Tibial artery (tissue), 4 donors: ENCODE measurements around the gene TBX1.

Source experiments
- DNase-seq, 2 donors: peaks; one replicate each; pipeline ENCODE4 v3.0.0-alpha.2; 2019
- H3K27ac ChIP-seq, 2 donors: fragments of 200-600 bp; sonication (generic) in 1 of 2; 1 replicate in 1 of 2; 2 replicates in 1 of 2; pipeline ENCODE4 v1.5.1; 2018 to 2019; ENCODE audit warnings: mild to moderate bottlenecking in 1 of 2
- H3K27me3 ChIP-seq, 2 donors: fragments of 200-600 bp; sonication (generic) in 1 of 2; one replicate each; pipeline versions ENCODE4 v1.5.1 to v1.6.0; 2016 to 2019
- H3K36me3 ChIP-seq, 3 donors: fragments of 200-600 bp; sonication (generic) in 2 of 3; one replicate each; pipeline ENCODE4 v1.5.1; 2016 to 2019; ENCODE audit warnings: mild to moderate bottlenecking in 2 of 3
- H3K4me1 ChIP-seq, 4 donors: fragments of 200-600 bp; sonication (generic) in 2 of 4; 1 replicate in 3 of 4; 2 replicates in 1 of 4; pipeline ENCODE4 v1.5.1; 2016 to 2019
- H3K4me3 ChIP-seq, 2 donors: fragments of 200-600 bp; sonication (generic) in 1 of 2; 1 replicate in 1 of 2; 2 replicates in 1 of 2; pipeline ENCODE4 v1.5.1; 2018 to 2019; ENCODE audit warnings: mild to moderate bottlenecking in 2 of 2
- H3K9me3 ChIP-seq, 3 donors: fragments of 200-600 bp; sonication (generic) in 1 of 3; one replicate each; pipeline ENCODE4 v1.5.1; 2016 to 2019
- CTCF ChIP-seq, 2 experiments: fragments of 200-600 bp in 1 of 2; fragments of 450-650 bp in 1 of 2; IDR thresholded peaks; one replicate each; pipeline ENCODE4 v1.5.1; 2017 to 2019; ENCODE audit warnings: antibody characterized with exemption in 2 of 2, mild to moderate bottlenecking in 1 of 2, moderate library complexity in 1 of 2
- intact Hi-C: fragments of 100-400 bp; cut with DNase I; formaldehyde crosslinking; loops from one replicate; pipeline ENCODE4 v1.15.0; 2023; ENCODE audit warnings: low total_unique reads

The TBX1 gene

GRCh38 chr22:19802001-19802893 is 41.7 kb downstream of the TBX1 start:
- DNase-seq: no peak
- peaks cover 0 to 3% (median 0%) of the 10 kb centered on the region in 4 donors for H3K4me1 ChIP-seq
- no peaks in the 10 kb centered on the region for H3K9me3 ChIP-seq
- intact Hi-C loops: no loop called here
- no peak overlapping the region for H3K27ac ChIP-seq
- peaks cover 0 to 55% (median 9%) of the 10 kb centered on the region in 3 donors for H3K36me3 ChIP-seq
- no peak overlapping the region for H3K4me3 ChIP-seq
- H3K27me3 ChIP-seq: no peaks in the 10 kb centered on the region
- TF ChIP-seq CTCF (IDR thresholded peaks at IDR 0.05): no peak

DNA sequence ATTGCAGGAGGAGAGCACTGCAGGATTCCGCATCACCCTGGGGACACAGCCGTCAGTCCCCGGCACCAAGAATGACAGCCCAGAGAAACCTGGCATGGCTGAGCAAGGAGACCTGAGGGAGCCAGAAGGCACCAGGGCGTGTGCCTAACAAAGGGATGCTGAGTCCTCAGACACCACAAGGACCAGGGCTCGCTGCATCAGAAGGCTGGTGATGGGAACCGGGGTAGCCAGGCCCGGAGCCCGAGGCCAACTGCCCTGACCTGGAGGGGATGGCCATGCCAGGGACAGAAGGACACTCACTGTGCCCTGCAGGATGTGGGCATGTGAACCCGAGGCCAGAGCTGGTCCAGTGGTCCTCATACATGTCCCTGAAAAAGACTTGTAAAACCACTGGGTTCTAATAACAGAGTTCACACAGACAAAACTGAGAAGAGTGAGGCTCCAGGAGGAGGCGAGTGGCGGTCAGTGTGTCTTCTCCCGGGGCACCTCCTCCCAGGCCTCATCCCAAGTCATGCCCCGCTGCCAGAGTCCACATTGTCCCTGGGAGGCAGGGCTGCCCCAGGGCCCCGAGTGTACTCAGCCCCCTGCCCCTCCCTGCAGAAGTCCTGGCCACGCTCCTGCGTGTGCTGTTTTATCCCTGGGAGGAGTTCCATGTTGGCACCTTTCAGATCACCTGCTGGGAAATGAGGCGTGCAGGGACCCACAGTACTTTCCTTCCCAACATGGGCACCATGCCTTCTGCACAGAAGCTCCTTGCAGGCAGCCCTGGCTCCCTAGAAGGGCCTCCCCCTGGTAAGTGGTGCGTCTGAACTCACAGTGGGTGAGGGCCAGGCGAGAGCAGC is 42.5 kb downstream of the TBX1 start:
- no peak for DNase-seq
- Histone ChIP-seq H3K9me3 (no peaks in the 10 kb centered on the region), H3K4me1 (peaks cover 0 to 3% (median 0%) of the 10 kb centered on the region in 4 donors), H3K4me3 (no peak overlapping the region), H3K27ac (no peak overlapping the region), H3K27me3 (no peaks in the 10 kb centered on the region), H3K36me3 (peaks cover 0 to 55% (median 9%) of the 10 kb centered on the region in 3 donors)
- no peak for TF ChIP-seq CTCF (IDR thresholded peaks at IDR 0.05)
- intact Hi-C loops: no loop called here

DNA sequence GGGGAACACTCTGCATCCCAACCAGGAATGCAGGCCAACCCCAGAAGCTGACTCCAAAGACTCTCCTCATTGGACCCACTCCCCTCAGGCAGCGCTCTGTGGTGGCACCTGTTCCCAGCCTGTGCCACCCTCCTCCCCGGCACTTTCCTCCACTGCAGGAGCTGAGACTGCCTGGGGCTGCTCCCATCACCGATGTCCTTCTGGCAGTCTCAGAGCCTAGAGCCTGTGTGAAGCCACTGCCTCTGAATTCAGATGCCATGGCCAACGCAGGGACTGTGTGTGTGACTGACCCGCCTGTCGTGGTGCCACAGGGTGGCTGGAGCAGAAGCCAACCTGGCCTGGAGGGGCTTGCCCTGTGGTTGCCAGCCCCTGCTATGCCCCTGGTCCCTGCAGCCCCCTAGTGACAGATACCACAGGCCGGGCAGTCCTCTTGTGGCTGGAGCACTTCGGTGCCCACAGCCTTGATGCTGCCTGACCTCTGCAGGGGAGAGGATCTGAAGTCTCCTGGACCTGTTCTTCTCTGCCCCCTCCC is 43.2 kb downstream of the TBX1 start:
- TF ChIP-seq CTCF (IDR thresholded peaks at IDR 0.05): no peak
- no peak overlapping the region for H3K4me3 ChIP-seq
- no peaks in the 10 kb centered on the region for H3K27me3 ChIP-seq
- intact Hi-C loops: no loop called here
- DNase-seq: no peak
- no peak overlapping the region for H3K27ac ChIP-seq
- H3K4me1 ChIP-seq: peaks cover 0 to 3% (median 0%) of the 10 kb centered on the region in 4 donors
- H3K36me3 ChIP-seq: peaks cover 0 to 55% (median 9%) of the 10 kb centered on the region in 3 donors
- no peaks in the 10 kb centered on the region for H3K9me3 ChIP-seq

- H3K4me3 ChIP-seq: no peak overlapping the region
These were observed 45.2 kb downstream of the TBX1 start for GRCh38 chr22:19805821-19806212.

More at GRCh38 chr22:19805821-19806212, 45.2 kb downstream of the TBX1 start:
- TF ChIP-seq CTCF (IDR thresholded peaks at IDR 0.05): no peak
- no peaks in the 10 kb centered on the region for H3K9me3 ChIP-seq
- no peak overlapping the region for H3K27ac ChIP-seq
- DNase-seq: peak in 1 of 2 donors; percentile 9
- no peaks in the 10 kb centered on the region for H3K4me1 ChIP-seq
- intact Hi-C loops: no loop called here
- peaks cover 0 to 38% (median 9%) of the 10 kb centered on the region in 3 donors for H3K36me3 ChIP-seq
- no peaks in the 10 kb centered on the region for H3K27me3 ChIP-seq
